H9 (cell line): Measurements from ENCODE around the gene FMN1. TPM values are rescaled to one million over a fixed set of nuclear protein-coding genes. Genes with fewer than 3 reads are reported as not detected.

Experiments
- DNase-seq: peaks from one replicate; pipeline ENCODE4 v3.0.0-alpha.2; 2017
- H2AFZ ChIP-seq: one replicate; pipeline ENCODE4 v1.6.1; 2013; ENCODE audit warnings: mild to moderate bottlenecking, low read length, control low read depth, moderate library complexity
- H2AK5ac ChIP-seq: 2 replicates; pipeline ENCODE4 v1.6.1; 2013; ENCODE audit warnings: low read length, control low read depth, mixed read lengths; ENCODE audit not compliant: insufficient read length
- H2BK120ac ChIP-seq: one replicate; pipeline ENCODE4 v1.6.1; 2013; ENCODE audit warnings: low read depth, mild to moderate bottlenecking, low read length, control low read depth, inconsistent platforms; ENCODE audit not compliant: poor library complexity, severe bottlenecking
- H2BK12ac ChIP-seq: 2 replicates; pipeline ENCODE4 v1.6.1; 2013; ENCODE audit warnings: low read length, control low read depth, mixed read lengths, low read depth; ENCODE audit not compliant: insufficient read length
- H2BK15ac ChIP-seq: 2 replicates; pipeline ENCODE4 v1.6.1; 2013; ENCODE audit warnings: low read depth, low read length, control low read depth
- H2BK20ac ChIP-seq: one replicate; pipeline ENCODE4 v1.6.1; 2013; ENCODE audit warnings: low read depth, mild to moderate bottlenecking, low read length, control low read depth, inconsistent platforms; ENCODE audit not compliant: poor library complexity, severe bottlenecking
- H2BK5ac ChIP-seq: 2 replicates; pipeline ENCODE4 v1.6.1; 2013; ENCODE audit warnings: low read length, control low read depth, mixed read lengths; ENCODE audit not compliant: insufficient read length
- H3K14ac ChIP-seq: 2 replicates; pipeline ENCODE4 v1.6.1; 2013; ENCODE audit warnings: low read length, control low read depth; ENCODE audit not compliant: insufficient read depth
- H3K18ac ChIP-seq: 2 replicates; pipeline ENCODE4 v1.6.1; 2013; ENCODE audit warnings: low read depth, mild to moderate bottlenecking, mixed read lengths, low read length, control low read depth; ENCODE audit not compliant: insufficient read length
- H3K23ac ChIP-seq: 2 replicates; pipeline ENCODE4 v1.6.1; 2013; ENCODE audit warnings: low read length, control low read depth, mixed read lengths, low read depth; ENCODE audit not compliant: insufficient read length
- H3K23me2 ChIP-seq: 2 replicates; pipeline ENCODE4 v1.6.1; 2013; ENCODE audit warnings: low read depth, mild to moderate bottlenecking, mixed read lengths, low read length, control low read depth; ENCODE audit not compliant: insufficient read length, poor library complexity, severe bottlenecking
- H3K27ac ChIP-seq: 2 replicates; pipeline ENCODE4 v1.5.1; 2013; ENCODE audit warnings: low read length, control low read depth, mixed read lengths, low read depth; ENCODE audit not compliant: insufficient read length
- H3K27me3 ChIP-seq: 2 replicates; pipeline ENCODE4 v1.6.1; 2013; ENCODE audit warnings: low read length, control low read depth, inconsistent platforms; ENCODE audit not compliant: insufficient read depth
- H3K4ac ChIP-seq: 2 replicates; pipeline ENCODE4 v1.6.1; 2013; ENCODE audit warnings: low read depth, mild to moderate bottlenecking, control low read depth, inconsistent platforms, low read length, moderate library complexity
- H3K4me1 ChIP-seq: 2 replicates; pipeline ENCODE4 v1.6.1; 2013; ENCODE audit warnings: low read length, control low read depth, inconsistent platforms; ENCODE audit not compliant: insufficient read depth
- H3K4me2 ChIP-seq: 2 replicates; pipeline ENCODE4 v1.6.1; 2013; ENCODE audit warnings: low read length, control low read depth, mixed read lengths; ENCODE audit not compliant: insufficient read length, insufficient read depth
- H3K56ac ChIP-seq: 2 replicates; pipeline ENCODE4 v1.6.1; 2013; ENCODE audit warnings: low read depth, mild to moderate bottlenecking, mixed read lengths, low read length, control low read depth; ENCODE audit not compliant: insufficient read length
- H3K79me1 ChIP-seq: 2 replicates; pipeline ENCODE4 v1.6.1; 2013; ENCODE audit warnings: low read depth, mild to moderate bottlenecking, moderate library complexity, low read length, control low read depth, inconsistent platforms; ENCODE audit not compliant: insufficient read depth, poor library complexity, severe bottlenecking
- H3K79me2 ChIP-seq: 2 replicates; pipeline ENCODE4 v1.6.1; 2013; ENCODE audit warnings: low read length, control low read depth, inconsistent platforms; ENCODE audit not compliant: insufficient read depth
- H3K9ac ChIP-seq: 2 replicates; pipeline ENCODE4 v1.6.1; 2013; ENCODE audit warnings: low read length, control low read depth, mixed read lengths; ENCODE audit not compliant: insufficient read length; ENCODE audit errors: extremely low read depth
- H3K9me3 ChIP-seq: one replicate; pipeline ENCODE4 v1.6.1; 2013; ENCODE audit warnings: low read depth, low read length, inconsistent platforms; ENCODE audit not compliant: control insufficient read depth
- H3T11ph ChIP-seq: one replicate; pipeline ENCODE4 v1.6.1; 2013; ENCODE audit warnings: mild to moderate bottlenecking, low read length, control low read depth, inconsistent platforms
- H4K20me1 ChIP-seq: one replicate; pipeline ENCODE4 v1.6.1; 2013; ENCODE audit not compliant: control insufficient read depth, insufficient read length, insufficient read depth
- H4K5ac ChIP-seq: 2 replicates; pipeline ENCODE4 v1.6.1; 2013; ENCODE audit warnings: low read depth, mild to moderate bottlenecking, mixed read lengths, low read length, control low read depth; ENCODE audit not compliant: insufficient read length
- H4K8ac ChIP-seq: replicated peaks from 2 replicates; pipeline ENCODE4 v1.6.1; 2013; ENCODE audit warnings: low read length, control low read depth, mixed read lengths, low read depth; ENCODE audit not compliant: insufficient read length
- H4K91ac ChIP-seq: 2 replicates; pipeline ENCODE4 v1.6.1; 2013; ENCODE audit warnings: low read depth, mild to moderate bottlenecking, moderate library complexity, mixed read lengths, low read length, control low read depth; ENCODE audit not compliant: insufficient read length
- H3K27ac Mint-ChIP-seq, 3 experiments: 2 replicates in 2 of 3; 3 replicates in 1 of 3; pipeline ENCODE4 v1.8.0; 2020 to 2021; ENCODE audit warnings: mixed read lengths in 3 of 3, mild to moderate bottlenecking in 1 of 3, moderate library complexity in 1 of 3
- H3K27me3 Mint-ChIP-seq: 2 replicates; pipeline ENCODE4 v1.8.0; 2021; ENCODE audit warnings: low read depth, mild to moderate bottlenecking, moderate library complexity, mixed read lengths
- H3K36me3 Mint-ChIP-seq, 3 experiments: 2 replicates in 2 of 3; 3 replicates in 1 of 3; pipeline ENCODE4 v1.8.0; 2020 to 2021; ENCODE audit warnings: low read depth in 3 of 3, mixed read lengths in 3 of 3; ENCODE audit not compliant: insufficient read depth in 1 of 3
- H3K4me1 Mint-ChIP-seq, 2 experiments: 2 replicates each; pipeline ENCODE4 v1.8.0; 2020; ENCODE audit warnings: mixed read lengths in 2 of 2
- H3K4me3 Mint-ChIP-seq, 2 experiments: 2 replicates in 1 of 2; 3 replicates in 1 of 2; pipeline ENCODE4 v1.8.0; 2020 to 2021; ENCODE audit warnings: mild to moderate bottlenecking in 2 of 2, mixed read lengths in 2 of 2, moderate library complexity in 1 of 2
- H3K9me3 Mint-ChIP-seq, 2 experiments: 2 replicates in 1 of 2; 3 replicates in 1 of 2; pipeline ENCODE4 v1.8.0; 2020; ENCODE audit warnings: mild to moderate bottlenecking in 2 of 2, mixed read lengths in 2 of 2, moderate library complexity in 1 of 2
- WGBS: extraction: QIAGEN DNeasy Blood & Tissue Kit; methylation state at CpG from one replicate; pipeline ENCODE4 v1.1.7; 2013; ENCODE audit warnings: missing lambda C conversion rate, low lambda C conversion rate, mixed read lengths; ENCODE audit not compliant: insufficient read length; ENCODE audit errors: extremely low coverage; 5-methylcytosine and 5-hydroxymethylcytosine counted together
- total RNA-seq: library from RNA; stranded (reverse); gene quantifications from 2 replicates; pipeline ENCODE4 v1.2.1, GENCODE V29; 2021
- TF ChIP-seq, protein P1 (sequence below): fragments of 200-600 bp; sonication (generic); conservative IDR thresholded peaks from 3 replicates; pipeline ENCODE4 v1.8.0; 2021; ENCODE audit warnings: antibody characterized with exemption, mild to moderate bottlenecking

The FMN1 gene
- total RNA-seq, 1 experiment from 2014 or later: 1.9 TPM

DNA sequence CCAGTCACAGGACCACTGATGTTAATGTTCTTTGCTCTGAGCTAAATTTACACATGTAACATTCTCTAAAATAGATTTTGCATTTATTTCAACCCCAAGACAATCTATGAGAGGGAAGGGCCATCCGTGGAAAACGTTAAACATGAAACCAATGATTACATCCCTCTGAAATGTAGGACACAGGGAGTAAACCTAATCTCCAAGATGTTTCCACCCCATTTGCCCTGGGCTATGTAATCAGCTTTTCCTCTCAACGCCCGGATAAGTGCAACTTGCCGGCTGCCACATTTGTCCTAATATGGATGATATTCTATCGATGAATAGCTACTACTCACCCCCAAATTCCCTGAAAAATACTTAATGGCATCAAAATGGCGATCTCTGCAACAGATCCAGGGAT is 6.4 kb upstream of the FMN1 start:
- Histone ChIP-seq H3K4me1 (peaks cover 3% of the 10 kb centered on the region; the same call in 1 of the 2 replicates), H4K20me1 (no peaks in the 10 kb centered on the region), H3K23ac (no peak overlapping the region), H3K79me2 (no peaks in the 10 kb centered on the region), H2AFZ (no peak overlapping the region), H2BK15ac (no peak overlapping the region), H3K9me3 (no peaks in the 10 kb centered on the region), H2BK120ac (no peak overlapping the region), H3K4me2 (no peak overlapping the region), H3K23me2 (no peaks in the 10 kb centered on the region), H4K91ac (no peak overlapping the region), H2AK5ac (no peak overlapping the region), H3T11ph (no peak overlapping the region), H4K5ac (no peak overlapping the region), H3K27ac (no peak overlapping the region), H3K9ac (no peak overlapping the region), H3K27me3 (no peaks in the 10 kb centered on the region), H2BK5ac (no peak overlapping the region), H3K79me1 (no peaks in the 10 kb centered on the region), H3K18ac (no peak overlapping the region), H2BK20ac (no peak overlapping the region), H2BK12ac (no peak overlapping the region), H3K4ac (no peak overlapping the region), H3K56ac (no peak overlapping the region), H3K14ac (no peak overlapping the region), H4K8ac (no peak overlapping the region)
- TF ChIP-seq, protein P1, sequence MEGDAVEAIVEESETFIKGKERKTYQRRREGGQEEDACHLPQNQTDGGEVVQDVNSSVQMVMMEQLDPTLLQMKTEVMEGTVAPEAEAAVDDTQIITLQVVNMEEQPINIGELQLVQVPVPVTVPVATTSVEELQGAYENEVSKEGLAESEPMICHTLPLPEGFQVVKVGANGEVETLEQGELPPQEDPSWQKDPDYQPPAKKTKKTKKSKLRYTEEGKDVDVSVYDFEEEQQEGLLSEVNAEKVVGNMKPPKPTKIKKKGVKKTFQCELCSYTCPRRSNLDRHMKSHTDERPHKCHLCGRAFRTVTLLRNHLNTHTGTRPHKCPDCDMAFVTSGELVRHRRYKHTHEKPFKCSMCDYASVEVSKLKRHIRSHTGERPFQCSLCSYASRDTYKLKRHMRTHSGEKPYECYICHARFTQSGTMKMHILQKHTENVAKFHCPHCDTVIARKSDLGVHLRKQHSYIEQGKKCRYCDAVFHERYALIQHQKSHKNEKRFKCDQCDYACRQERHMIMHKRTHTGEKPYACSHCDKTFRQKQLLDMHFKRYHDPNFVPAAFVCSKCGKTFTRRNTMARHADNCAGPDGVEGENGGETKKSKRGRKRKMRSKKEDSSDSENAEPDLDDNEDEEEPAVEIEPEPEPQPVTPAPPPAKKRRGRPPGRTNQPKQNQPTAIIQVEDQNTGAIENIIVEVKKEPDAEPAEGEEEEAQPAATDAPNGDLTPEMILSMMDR: no peak
- Mint-ChIP-seq H3K27me3 (peaks cover 4% of the 10 kb centered on the region), H3K4me3 (no peak overlapping the region), H3K27ac (peak overlapping the region in 1 of 3 experiments; percentile 24; a peak in 1 of 7 replicates), H3K4me1 (peaks cover 28 to 33% of the 10 kb centered on the region in 2 experiments), H3K36me3 (no peaks in the 10 kb centered on the region), H3K9me3 (no peaks in the 10 kb centered on the region)
- WGBS: no CpG with 5 or more reads among the region's 7 CpGs
- DNase-seq: no peak
